Neural progenitor cell (in vitro differentiated cells): ENCODE measurements around the gene SP7.
"Not testable (repeated sequence)": the region's sequence is repeated elsewhere in the genome, so short reads cannot be mapped to it uniquely, and the experiment has no call there.

ENCODE experiments used
- EZH2 ChIP-seq: fragments of 200-600 bp; sonication (generic); IDR thresholded peaks from 2 replicates; pipeline ENCODE4 v1.6.1; 2017; ENCODE audit warnings: antibody characterized with exemption, mild to moderate bottlenecking, moderate library complexity
- EZH2phosphoT487 ChIP-seq: fragments of 200-600 bp; sonication (generic); IDR thresholded peaks from 2 replicates; pipeline ENCODE4 v1.6.1; 2017; ENCODE audit warnings: antibody characterized with exemption
- TF ChIP-seq, protein P1 (sequence below): fragments of 200-600 bp; sonication (generic); IDR thresholded peaks from 2 replicates; pipeline ENCODE4 v1.5.1; 2017; ENCODE audit warnings: antibody characterized with exemption, mild to moderate bottlenecking

DNA sequence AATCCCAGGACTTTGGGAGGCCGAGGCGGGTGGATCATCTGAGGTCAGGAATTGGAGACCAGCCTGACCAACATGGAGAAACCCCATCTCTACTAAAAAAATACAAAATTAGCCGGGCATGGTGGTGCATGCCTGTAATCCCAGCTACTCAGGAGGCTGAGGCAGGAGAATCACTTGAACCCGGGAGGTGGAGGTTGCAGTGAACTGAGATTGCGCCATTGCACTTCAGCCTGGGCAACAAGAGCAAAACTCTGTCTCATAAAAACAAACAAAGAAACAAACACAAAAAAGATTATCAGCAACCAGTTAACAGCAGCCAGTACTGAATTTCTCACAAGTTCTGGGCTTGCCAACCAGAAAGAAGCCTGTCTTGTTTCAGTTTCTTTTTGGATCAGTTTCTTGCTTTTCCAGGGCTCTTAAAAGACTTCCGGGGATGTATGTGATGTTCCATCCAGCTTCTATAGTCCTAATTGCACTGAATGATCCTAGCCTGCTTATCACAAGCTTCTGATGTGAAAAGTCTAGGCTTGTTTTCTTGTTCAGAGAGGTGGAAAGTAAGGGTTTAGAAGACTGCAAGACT, 37.5 kb upstream of the SP7 start:
- TF ChIP-seq, protein P1, sequence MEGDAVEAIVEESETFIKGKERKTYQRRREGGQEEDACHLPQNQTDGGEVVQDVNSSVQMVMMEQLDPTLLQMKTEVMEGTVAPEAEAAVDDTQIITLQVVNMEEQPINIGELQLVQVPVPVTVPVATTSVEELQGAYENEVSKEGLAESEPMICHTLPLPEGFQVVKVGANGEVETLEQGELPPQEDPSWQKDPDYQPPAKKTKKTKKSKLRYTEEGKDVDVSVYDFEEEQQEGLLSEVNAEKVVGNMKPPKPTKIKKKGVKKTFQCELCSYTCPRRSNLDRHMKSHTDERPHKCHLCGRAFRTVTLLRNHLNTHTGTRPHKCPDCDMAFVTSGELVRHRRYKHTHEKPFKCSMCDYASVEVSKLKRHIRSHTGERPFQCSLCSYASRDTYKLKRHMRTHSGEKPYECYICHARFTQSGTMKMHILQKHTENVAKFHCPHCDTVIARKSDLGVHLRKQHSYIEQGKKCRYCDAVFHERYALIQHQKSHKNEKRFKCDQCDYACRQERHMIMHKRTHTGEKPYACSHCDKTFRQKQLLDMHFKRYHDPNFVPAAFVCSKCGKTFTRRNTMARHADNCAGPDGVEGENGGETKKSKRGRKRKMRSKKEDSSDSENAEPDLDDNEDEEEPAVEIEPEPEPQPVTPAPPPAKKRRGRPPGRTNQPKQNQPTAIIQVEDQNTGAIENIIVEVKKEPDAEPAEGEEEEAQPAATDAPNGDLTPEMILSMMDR, result not testable (repeated sequence)
- not testable (repeated sequence) for TF ChIP-seq EZH2phosphoT487, EZH2
